ENCODE measurements around the gene CCL3.
A peak's percentile ranks its signal among the peaks of the same experiment; 100 is the strongest.
"Not testable (repeated sequence)": the region's sequence is repeated elsewhere in the genome, so short reads cannot be mapped to it uniquely, and the experiment has no call there.

CCL3 gene

GRCh38 chr17:36089888-36090836 lies at the start of gene CCL3:
CCL3 (minus strand) TSS chr17:36090143; CDS start chr17:36090058, 85 bp downstream.
- DNase-seq: peak in 2 of 51 donors; percentile 8 to 10

GRCh38 chr17:36136439-36136838 lies 46.5 kb upstream of the CCL3 start:
- DNase-seq: no peak

- no peak for DNase-seq
Measured at GRCh38 chr17:36136036-36136435, 46.1 kb upstream of the CCL3 start.

GRCh38 chr17:36135465-36135864 lies 45.5 kb upstream of the CCL3 start:
- no peak for DNase-seq

GRCh38 chr17:36133602-36134236 lies 43.8 kb upstream of the CCL3 start:
- no peak for DNase-seq

- DNase-seq: no peak
Measured at GRCh38 chr17:36132421-36132831, 42.5 kb upstream of the CCL3 start.

GRCh38 chr17:36131931-36132330 lies 42.0 kb upstream of the CCL3 start:
- no peak for DNase-seq

GRCh38 chr17:36131421-36131820 lies 41.5 kb upstream of the CCL3 start:
- DNase-seq: no peak

GRCh38 chr17:36130346-36130745 lies 40.4 kb upstream of the CCL3 start:
- no peak for DNase-seq

GRCh38 chr17:36129616-36130015 lies 39.7 kb upstream of the CCL3 start:
- no peak for DNase-seq

- no peak for DNase-seq
Measured at GRCh38 chr17:36128411-36128978, 38.6 kb upstream of the CCL3 start.

- DNase-seq: peak in 1 of 51 donors; percentile 2
Measured at GRCh38 chr17:36127911-36128310, 38.0 kb upstream of the CCL3 start.

- no peak for DNase-seq
Measured at GRCh38 chr17:36127199-36127893, 37.4 kb upstream of the CCL3 start.

GRCh38 chr17:36124879-36125824 lies 35.2 kb upstream of the CCL3 start:
- no peak for DNase-seq

- DNase-seq: no peak
Measured at GRCh38 chr17:36123431-36123830, 33.5 kb upstream of the CCL3 start.

GRCh38 chr17:36121099-36121498 lies 31.2 kb upstream of the CCL3 start:
- not testable (repeated sequence) for DNase-seq

- DNase-seq: no peak
Measured at GRCh38 chr17:36120221-36120620, 30.3 kb upstream of the CCL3 start.

GRCh38 chr17:36118477-36119353 lies 28.8 kb upstream of the CCL3 start:
- no peak for DNase-seq

All from hypothalamus (tissue), 51 donors.